Measurements from ENCODE around the gene RPS6KA2.

Gene RPS6KA2

GRCh38 chr6:166627033-166627874 is at the start of gene RPS6KA2:
Gene RPS6KA2 (minus strand): TSS chr6:166627251. CDS start chr6:166627019, 232 bp downstream.
- H3K27ac ChIP-seq (ENCODE audit: low read depth, low read length) = peak within 1 kb of the TSS; percentile 100
- H3K4me3 ChIP-seq (ENCODE audit: low read depth, low read length) = peak within 1 kb of the TSS; percentile 99
- H3K79me2 ChIP-seq (ENCODE audit: control insufficient read depth, insufficient read depth, low read length, unreplicated experiment) = peaks cover 36% of the 10 kb centered on the region
- H3K4me1 ChIP-seq (ENCODE audit: control insufficient read depth, insufficient read depth, low read length, unreplicated experiment) = peaks cover 46% of the 10 kb centered on the region
- H3K27me3 ChIP-seq (ENCODE audit: insufficient read depth, low read length) = no peaks in the 10 kb centered on the region
- H2AFZ ChIP-seq (ENCODE audit: low read length, unreplicated experiment) = peak within 1 kb of the TSS; percentile 63
- H3K36me3 ChIP-seq (ENCODE audit: insufficient read depth, low read length) = peaks cover 11% of the 10 kb centered on the region

DNA sequence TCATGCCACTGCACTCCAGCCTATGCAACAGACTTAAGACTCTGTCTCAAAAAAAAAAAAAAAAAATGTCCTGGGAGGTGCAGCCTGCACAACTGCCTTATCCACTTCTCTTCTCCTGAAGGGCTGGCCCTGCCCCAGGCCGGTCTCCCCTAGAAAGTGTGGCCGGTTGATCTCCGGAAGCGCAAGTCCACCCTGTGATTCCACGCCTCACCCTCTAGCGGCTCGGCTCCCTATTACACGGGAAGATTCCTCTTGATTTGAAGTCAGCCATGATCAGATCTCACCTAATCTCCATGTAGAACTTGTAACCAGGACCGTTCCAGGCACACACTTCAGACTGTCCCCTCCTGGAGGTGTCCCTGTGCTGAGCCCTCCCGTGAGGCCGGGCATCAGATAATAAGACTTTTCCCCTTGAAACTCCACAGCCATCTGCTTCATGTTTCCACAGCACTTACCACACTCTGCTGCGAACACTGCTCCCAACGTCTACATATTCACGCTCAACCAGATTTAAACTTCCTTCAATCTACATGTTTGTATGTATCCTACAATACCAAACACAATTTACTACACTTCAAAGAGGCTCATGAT is 49.3 kb upstream of the RPS6KA2 start:
- H3K4me1 ChIP-seq (ENCODE audit: control insufficient read depth, insufficient read depth, low read length, unreplicated experiment) = no peaks in the 10 kb centered on the region
- no peaks in the 10 kb centered on the region for H3K36me3 ChIP-seq (ENCODE audit: insufficient read depth, low read length)
- H3K79me2 ChIP-seq (ENCODE audit: control insufficient read depth, insufficient read depth, low read length, unreplicated experiment) = no peaks in the 10 kb centered on the region
- no peak overlapping the region for H3K27ac ChIP-seq (ENCODE audit: low read depth, low read length)
- H2AFZ ChIP-seq (ENCODE audit: low read length, unreplicated experiment) = no peak overlapping the region
- H3K4me3 ChIP-seq (ENCODE audit: low read depth, low read length) = no peak overlapping the region
- H3K27me3 ChIP-seq (ENCODE audit: insufficient read depth, low read length) = peaks cover 21% of the 10 kb centered on the region

- no peaks in the 10 kb centered on the region for H3K36me3 ChIP-seq (ENCODE audit: insufficient read depth, low read length)
- H2AFZ ChIP-seq (ENCODE audit: low read length, unreplicated experiment) = no peak overlapping the region
- H3K27ac ChIP-seq (ENCODE audit: low read depth, low read length) = no peak overlapping the region
- peaks cover 26% of the 10 kb centered on the region for H3K27me3 ChIP-seq (ENCODE audit: insufficient read depth, low read length)
- no peaks in the 10 kb centered on the region for H3K79me2 ChIP-seq (ENCODE audit: control insufficient read depth, insufficient read depth, low read length, unreplicated experiment)
- no peak overlapping the region for H3K4me3 ChIP-seq (ENCODE audit: low read depth, low read length)
- H3K4me1 ChIP-seq (ENCODE audit: control insufficient read depth, insufficient read depth, low read length, unreplicated experiment) = no peaks in the 10 kb centered on the region
Observed at GRCh38 chr6:166675736-166676135, 48.7 kb upstream of the RPS6KA2 start.

DNA sequence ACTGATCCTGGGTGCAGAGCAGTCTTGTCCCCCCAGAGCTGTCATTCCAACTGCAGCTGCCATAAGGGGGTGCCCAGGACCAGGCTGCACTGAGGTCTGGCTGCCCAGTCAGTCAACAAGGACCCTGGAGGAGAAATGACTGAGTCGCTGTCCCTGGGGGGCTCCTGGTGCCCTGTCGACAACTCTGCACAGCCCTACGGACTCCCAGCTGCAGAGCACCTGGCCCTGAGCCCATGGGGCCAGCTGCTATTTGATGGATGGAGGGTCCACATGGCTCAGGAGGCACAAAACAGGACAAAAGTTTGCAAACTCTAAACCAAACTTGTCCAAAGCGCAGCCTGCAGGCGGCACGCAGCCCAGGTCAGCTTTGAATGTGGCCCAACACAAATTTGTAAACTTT is 46.3 kb upstream of the RPS6KA2 start:
- Histone ChIP-seq H3K36me3 (ENCODE audit: insufficient read depth, low read length) (no peaks in the 10 kb centered on the region), H3K79me2 (ENCODE audit: control insufficient read depth, insufficient read depth, low read length, unreplicated experiment) (no peaks in the 10 kb centered on the region), H3K4me1 (ENCODE audit: control insufficient read depth, insufficient read depth, low read length, unreplicated experiment) (no peaks in the 10 kb centered on the region), H3K27ac (ENCODE audit: low read depth, low read length) (no peak overlapping the region), H2AFZ (ENCODE audit: low read length, unreplicated experiment) (no peak overlapping the region), H3K27me3 (ENCODE audit: insufficient read depth, low read length) (peaks cover 42% of the 10 kb centered on the region), H3K4me3 (ENCODE audit: low read depth, low read length) (no peak overlapping the region)

- Histone ChIP-seq H3K79me2 (ENCODE audit: control insufficient read depth, insufficient read depth, low read length, unreplicated experiment) (no peaks in the 10 kb centered on the region), H3K4me1 (ENCODE audit: control insufficient read depth, insufficient read depth, low read length, unreplicated experiment) (no peaks in the 10 kb centered on the region), H3K27ac (ENCODE audit: low read depth, low read length) (no peak overlapping the region), H2AFZ (ENCODE audit: low read length, unreplicated experiment) (no peak overlapping the region), H3K27me3 (ENCODE audit: insufficient read depth, low read length) (peaks cover 46% of the 10 kb centered on the region), H3K36me3 (ENCODE audit: insufficient read depth, low read length) (no peaks in the 10 kb centered on the region), H3K4me3 (ENCODE audit: low read depth, low read length) (no peak overlapping the region)
Observed at GRCh38 chr6:166672624-166673206, 45.7 kb upstream of the RPS6KA2 start.

DNA sequence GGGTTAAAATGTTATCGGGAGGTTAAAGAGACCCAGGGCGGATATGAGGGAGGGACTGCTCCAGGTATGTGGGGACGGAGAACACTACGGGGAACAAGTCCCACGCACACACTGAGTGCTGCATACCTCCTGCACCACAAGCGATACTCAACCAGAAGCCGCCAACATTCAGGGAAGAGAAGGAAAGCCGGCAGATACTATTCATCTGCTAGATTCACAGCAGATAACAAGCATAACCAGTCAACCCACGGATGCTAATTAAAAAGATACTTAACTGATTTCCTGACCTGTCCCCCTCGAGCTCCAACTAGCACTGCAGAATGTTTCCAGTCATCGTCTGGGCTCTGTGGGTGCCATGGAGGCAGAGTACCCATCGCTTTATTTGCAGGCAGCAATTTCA is 45.1 kb upstream of the RPS6KA2 start:
- Histone ChIP-seq H3K4me1 (ENCODE audit: control insufficient read depth, insufficient read depth, low read length, unreplicated experiment) (no peaks in the 10 kb centered on the region), H3K27me3 (ENCODE audit: insufficient read depth, low read length) (peaks cover 52% of the 10 kb centered on the region), H2AFZ (ENCODE audit: low read length, unreplicated experiment) (no peak overlapping the region), H3K36me3 (ENCODE audit: insufficient read depth, low read length) (no peaks in the 10 kb centered on the region), H3K4me3 (ENCODE audit: low read depth, low read length) (no peak overlapping the region), H3K27ac (ENCODE audit: low read depth, low read length) (no peak overlapping the region), H3K79me2 (ENCODE audit: control insufficient read depth, insufficient read depth, low read length, unreplicated experiment) (no peaks in the 10 kb centered on the region)

DNA sequence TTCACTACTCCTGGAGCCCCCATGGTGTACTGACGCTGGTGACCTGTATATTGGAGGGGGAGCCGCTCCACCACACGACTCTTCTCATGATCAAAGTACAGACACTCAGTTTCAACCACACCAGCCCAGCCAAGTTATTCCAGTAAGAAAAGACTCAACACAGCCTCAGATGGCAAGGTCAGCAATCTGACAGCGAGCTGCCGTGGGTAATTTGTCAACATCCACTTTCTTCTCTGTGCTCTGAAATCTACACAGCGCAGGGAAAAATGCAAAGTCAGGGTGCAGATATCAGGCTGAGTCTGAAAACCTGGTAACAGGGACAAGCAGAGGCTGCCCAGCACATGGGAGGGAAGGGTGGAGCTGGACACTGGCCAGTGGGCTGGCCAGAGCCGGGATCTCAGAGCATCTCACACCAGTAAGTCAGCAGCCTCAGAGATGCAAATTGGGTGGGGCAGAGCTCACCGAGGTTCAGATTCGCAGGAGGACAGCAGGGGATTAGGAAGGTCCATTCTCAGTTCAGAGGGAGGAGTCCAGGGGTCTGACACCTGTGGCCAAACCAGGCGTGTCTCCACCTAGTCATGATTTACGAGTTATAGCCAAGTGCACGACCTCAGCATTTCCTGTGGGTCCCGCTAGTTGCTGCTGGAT is 44.5 kb upstream of the RPS6KA2 start:
- Histone ChIP-seq H3K4me3 (ENCODE audit: low read depth, low read length) (no peak overlapping the region), H2AFZ (ENCODE audit: low read length, unreplicated experiment) (no peak overlapping the region), H3K27me3 (ENCODE audit: insufficient read depth, low read length) (peaks cover 58% of the 10 kb centered on the region), H3K79me2 (ENCODE audit: control insufficient read depth, insufficient read depth, low read length, unreplicated experiment) (no peaks in the 10 kb centered on the region), H3K27ac (ENCODE audit: low read depth, low read length) (no peak overlapping the region), H3K36me3 (ENCODE audit: insufficient read depth, low read length) (no peaks in the 10 kb centered on the region), H3K4me1 (ENCODE audit: control insufficient read depth, insufficient read depth, low read length, unreplicated experiment) (no peaks in the 10 kb centered on the region)

DNA sequence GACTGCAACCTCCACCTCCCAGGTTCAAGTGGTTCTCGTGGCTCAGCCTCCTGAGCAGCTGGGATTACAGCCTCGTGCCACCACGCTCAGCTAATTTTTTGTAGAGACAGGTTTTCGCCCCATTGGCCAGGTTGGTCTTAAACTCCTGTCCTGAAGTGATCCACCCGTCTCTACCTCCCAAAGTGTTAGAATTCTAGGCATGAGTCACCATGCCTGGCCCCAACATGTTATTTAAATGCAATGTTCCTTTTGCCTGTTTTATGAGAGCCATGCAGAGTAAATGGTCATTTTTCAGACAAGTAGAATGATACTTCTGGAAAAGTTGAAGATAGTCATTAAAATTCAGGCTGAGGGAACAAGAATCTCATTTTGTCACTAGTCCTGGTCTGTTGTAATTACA is 43.8 kb upstream of the RPS6KA2 start:
- peaks cover 64% of the 10 kb centered on the region for H3K27me3 ChIP-seq (ENCODE audit: insufficient read depth, low read length)

GRCh38 chr6:166670013-166670412 is 43.0 kb upstream of the RPS6KA2 start:
- Histone ChIP-seq H3K4me1 (ENCODE audit: control insufficient read depth, insufficient read depth, low read length, unreplicated experiment) (no peaks in the 10 kb centered on the region), H3K36me3 (ENCODE audit: insufficient read depth, low read length) (no peaks in the 10 kb centered on the region), H3K4me3 (ENCODE audit: low read depth, low read length) (no peak overlapping the region), H2AFZ (ENCODE audit: low read length, unreplicated experiment) (no peak overlapping the region), H3K27ac (ENCODE audit: low read depth, low read length) (no peak overlapping the region), H3K79me2 (ENCODE audit: control insufficient read depth, insufficient read depth, low read length, unreplicated experiment) (no peaks in the 10 kb centered on the region), H3K27me3 (ENCODE audit: insufficient read depth, low read length) (peaks cover 71% of the 10 kb centered on the region)

More for the DNA sequence above, 43.8 kb upstream of the RPS6KA2 start:
- Histone ChIP-seq H3K27ac (ENCODE audit: low read depth, low read length) (no peak overlapping the region), H3K4me1 (ENCODE audit: control insufficient read depth, insufficient read depth, low read length, unreplicated experiment) (no peaks in the 10 kb centered on the region), H3K36me3 (ENCODE audit: insufficient read depth, low read length) (no peaks in the 10 kb centered on the region), H3K4me3 (ENCODE audit: low read depth, low read length) (no peak overlapping the region), H3K79me2 (ENCODE audit: control insufficient read depth, insufficient read depth, low read length, unreplicated experiment) (no peaks in the 10 kb centered on the region), H2AFZ (ENCODE audit: low read length, unreplicated experiment) (no peak overlapping the region)

GRCh38 chr6:166667796-166668610 is 41.0 kb upstream of the RPS6KA2 start:
- Histone ChIP-seq H3K4me1 (ENCODE audit: control insufficient read depth, insufficient read depth, low read length, unreplicated experiment) (no peaks in the 10 kb centered on the region), H3K4me3 (ENCODE audit: low read depth, low read length) (no peak overlapping the region), H3K36me3 (ENCODE audit: insufficient read depth, low read length) (no peaks in the 10 kb centered on the region), H3K27me3 (ENCODE audit: insufficient read depth, low read length) (peaks cover 85% of the 10 kb centered on the region), H3K79me2 (ENCODE audit: control insufficient read depth, insufficient read depth, low read length, unreplicated experiment) (no peaks in the 10 kb centered on the region), H2AFZ (ENCODE audit: low read length, unreplicated experiment) (no peak overlapping the region), H3K27ac (ENCODE audit: low read depth, low read length) (no peak overlapping the region)

Measured in ACC112 (cell line).